ENCODE results near the gene ODF4.

GRCh38 chr17:8362651-8363332 is 23.2 kb downstream of the ODF4 start:
- TF ChIP-seq CTCF (IDR thresholded peaks at IDR 0.05), result no peak
- no peak for TF ChIP-seq POLR2AphosphoS5 (IDR thresholded peaks at IDR 0.05)
- no peak for TF ChIP-seq POLR2A (IDR thresholded peaks at IDR 0.05)
- TF ChIP-seq EP300 (IDR thresholded peaks at IDR 0.05), result no peak
